GM12865 (cell line): ENCODE data around the gene SYNPR.
A peak's percentile ranks its signal among the peaks of the same experiment; 100 is the strongest.

Experiments used
- DNase-seq: peaks from one replicate; pipeline ENCODE4 v3.0.0; 2010; ENCODE audit warnings: low read depth
- H3K4me3 ChIP-seq: 2 replicates; pipeline ENCODE4 v1.5.1; 2011; ENCODE audit warnings: mild to moderate bottlenecking, low read depth, low read length, control low read depth
- TF ChIP-seq, protein P1 (sequence below): IDR thresholded peaks from 2 replicates; pipeline ENCODE4 v1.5.1; 2011; ENCODE audit warnings: low read length, control low read depth, low read depth, inconsistent platforms; ENCODE audit not compliant: insufficient read depth; ENCODE audit errors: missing control alignments

The SYNPR gene

DNA sequence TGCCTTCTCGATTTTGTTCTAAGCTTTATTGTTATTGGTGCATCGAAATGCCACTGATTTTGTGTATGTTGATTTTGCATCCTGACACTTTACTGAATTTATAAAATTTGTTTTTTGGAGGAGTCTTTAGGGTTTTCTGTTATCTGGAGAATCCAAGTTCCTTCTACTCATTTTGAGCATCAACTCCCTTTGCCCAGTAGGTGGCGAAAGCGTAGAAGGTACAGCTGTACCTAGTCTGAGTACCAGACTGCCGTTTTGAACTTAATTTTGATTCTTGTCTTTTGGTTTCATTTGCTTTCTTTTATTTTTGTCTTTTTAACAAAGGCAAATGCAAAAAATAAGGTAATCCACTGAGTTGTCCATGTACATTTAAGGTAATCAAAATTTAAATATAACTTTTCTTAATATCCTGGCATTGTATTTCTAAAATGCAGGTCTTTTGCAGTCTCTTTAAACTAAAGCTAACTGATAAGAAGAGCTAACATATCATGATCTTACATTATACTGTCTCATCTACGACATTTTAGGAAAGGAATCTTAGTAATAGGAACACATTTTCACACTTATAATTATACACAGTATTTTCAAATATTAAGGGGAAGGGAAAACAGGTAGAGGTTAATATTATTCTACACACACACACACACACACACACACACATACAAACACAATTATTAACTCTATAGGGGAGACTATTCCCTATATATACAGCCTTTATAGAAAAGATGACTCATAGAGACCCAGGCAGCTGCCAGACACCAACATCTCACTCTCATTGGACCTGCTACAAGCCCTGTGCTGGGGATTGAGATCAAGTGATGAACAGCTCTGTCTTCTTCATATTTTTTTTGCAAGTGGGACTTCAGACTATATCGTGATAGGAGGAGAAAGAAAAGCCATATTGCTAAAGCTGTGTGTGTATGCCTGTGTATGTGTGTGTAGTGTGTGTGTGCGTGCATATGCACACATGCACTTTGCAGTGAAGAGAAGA, 71.8 kb downstream of the SYNPR start:
- TF ChIP-seq, protein P1, sequence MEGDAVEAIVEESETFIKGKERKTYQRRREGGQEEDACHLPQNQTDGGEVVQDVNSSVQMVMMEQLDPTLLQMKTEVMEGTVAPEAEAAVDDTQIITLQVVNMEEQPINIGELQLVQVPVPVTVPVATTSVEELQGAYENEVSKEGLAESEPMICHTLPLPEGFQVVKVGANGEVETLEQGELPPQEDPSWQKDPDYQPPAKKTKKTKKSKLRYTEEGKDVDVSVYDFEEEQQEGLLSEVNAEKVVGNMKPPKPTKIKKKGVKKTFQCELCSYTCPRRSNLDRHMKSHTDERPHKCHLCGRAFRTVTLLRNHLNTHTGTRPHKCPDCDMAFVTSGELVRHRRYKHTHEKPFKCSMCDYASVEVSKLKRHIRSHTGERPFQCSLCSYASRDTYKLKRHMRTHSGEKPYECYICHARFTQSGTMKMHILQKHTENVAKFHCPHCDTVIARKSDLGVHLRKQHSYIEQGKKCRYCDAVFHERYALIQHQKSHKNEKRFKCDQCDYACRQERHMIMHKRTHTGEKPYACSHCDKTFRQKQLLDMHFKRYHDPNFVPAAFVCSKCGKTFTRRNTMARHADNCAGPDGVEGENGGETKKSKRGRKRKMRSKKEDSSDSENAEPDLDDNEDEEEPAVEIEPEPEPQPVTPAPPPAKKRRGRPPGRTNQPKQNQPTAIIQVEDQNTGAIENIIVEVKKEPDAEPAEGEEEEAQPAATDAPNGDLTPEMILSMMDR, result peak; percentile 67
- peak; percentile 64 for DNase-seq
- no peak overlapping the region for H3K4me3 ChIP-seq

DNA sequence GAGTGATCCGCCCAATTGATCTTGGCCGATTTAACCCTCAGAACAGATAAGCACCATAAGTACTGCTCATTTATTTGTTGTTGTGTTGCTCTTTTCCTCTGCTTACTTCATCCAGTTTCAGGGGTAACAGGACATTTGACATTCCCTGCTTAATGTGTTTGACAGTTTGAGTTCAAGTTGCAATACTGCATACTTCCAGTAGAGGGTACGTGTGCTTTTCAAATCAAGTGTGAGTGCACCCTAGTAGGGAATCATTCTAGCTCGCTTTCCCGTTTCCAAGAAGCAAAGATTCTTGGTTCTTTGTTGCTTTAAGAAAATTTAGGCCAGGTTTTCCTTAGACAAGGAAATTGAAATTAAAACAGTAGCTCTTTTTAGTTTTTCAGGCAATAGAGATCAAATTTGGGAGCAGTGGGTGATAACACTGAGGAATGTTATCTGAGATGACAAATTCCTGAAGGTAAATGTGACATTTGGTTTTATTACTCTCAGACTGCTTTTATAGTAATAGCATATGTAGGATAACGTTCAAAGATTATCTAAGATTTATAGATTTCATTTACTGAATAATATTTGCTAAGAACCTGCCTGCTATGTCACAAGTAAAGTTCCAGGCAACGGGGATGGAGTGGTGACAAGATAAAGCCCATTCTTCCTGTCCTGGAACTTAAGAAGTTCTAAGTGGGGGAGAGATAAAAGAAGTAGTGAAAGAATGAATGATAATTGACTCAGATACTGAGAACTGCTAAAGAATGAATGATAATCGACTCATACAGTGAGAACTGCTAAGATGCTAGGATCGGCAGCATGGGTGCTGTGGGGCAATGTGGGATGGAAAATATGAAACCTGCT, 73.3 kb downstream of the SYNPR start:
- TF ChIP-seq, protein P1, result peak; percentile 81
- DNase-seq, result peak; percentile 60
- no peak overlapping the region for H3K4me3 ChIP-seq

GRCh38 chr3:63352008-63352279, 73.8 kb downstream of the SYNPR start:
- TF ChIP-seq, protein P1, result no peak
- DNase-seq, result no peak
- H3K4me3 ChIP-seq, result no peak overlapping the region

DNA sequence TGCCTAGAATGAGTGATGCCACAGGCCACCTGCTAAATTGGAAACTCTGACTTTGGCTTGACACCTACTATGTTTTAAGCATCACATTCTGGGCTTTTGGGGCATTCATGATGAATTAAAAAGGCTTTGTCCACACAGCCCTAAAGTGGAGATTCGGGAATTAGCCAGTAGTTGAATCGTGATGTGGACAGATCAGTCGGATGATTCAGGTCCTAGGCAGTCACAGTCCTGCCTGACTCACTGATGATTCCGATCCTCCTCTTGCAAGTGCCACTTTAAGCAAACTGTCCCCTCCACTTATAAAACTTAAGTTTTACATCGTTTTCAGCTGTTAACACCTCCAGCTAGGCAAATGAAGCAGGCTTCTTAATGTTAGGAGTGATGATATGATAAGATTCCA, 75.3 kb downstream of the SYNPR start:
- TF ChIP-seq, protein P1, result no peak
- H3K4me3 ChIP-seq, result no peak overlapping the region
- DNase-seq, result no peak

DNA sequence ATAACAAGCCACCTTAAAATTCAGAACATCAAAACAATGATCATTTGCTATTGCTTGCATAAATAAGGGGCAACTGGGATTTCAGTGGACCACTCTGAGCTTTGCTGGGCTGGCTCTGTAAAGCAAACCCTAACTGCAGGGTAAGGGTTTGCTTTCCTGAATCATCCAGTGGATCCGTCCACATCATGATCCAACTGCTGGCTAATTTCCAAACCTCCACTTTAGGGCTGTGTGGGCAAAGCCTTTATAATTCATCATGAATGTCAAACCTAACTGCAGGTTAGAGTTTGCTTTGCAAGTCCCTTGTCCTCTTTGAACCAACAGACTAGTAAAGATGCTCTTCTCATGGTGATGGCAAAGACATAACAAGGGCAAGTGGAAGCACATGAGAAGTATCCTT, 76.1 kb downstream of the SYNPR start:
- TF ChIP-seq, protein P1, result no peak
- no peak overlapping the region for H3K4me3 ChIP-seq
- DNase-seq, result no peak

- DNase-seq, result no peak
- no peak overlapping the region for H3K4me3 ChIP-seq
- TF ChIP-seq, protein P1, result no peak
These were observed 77.7 kb downstream of the SYNPR start for GRCh38 chr3:63355809-63356208.
